SH-SY5Y (cell line): ENCODE data around the gene BLOC1S6.

Source experiments
- GATA2 ChIP-seq: IDR thresholded peaks from 2 replicates; pipeline ENCODE4 v1.6.1; 2011; ENCODE audit warnings: mild to moderate bottlenecking, low read depth, low read length
- GATA3 ChIP-seq: IDR thresholded peaks from 2 replicates; pipeline ENCODE4 v1.6.1; 2011; ENCODE audit warnings: low read depth, mild to moderate bottlenecking, low read length, moderate library complexity

DNA sequence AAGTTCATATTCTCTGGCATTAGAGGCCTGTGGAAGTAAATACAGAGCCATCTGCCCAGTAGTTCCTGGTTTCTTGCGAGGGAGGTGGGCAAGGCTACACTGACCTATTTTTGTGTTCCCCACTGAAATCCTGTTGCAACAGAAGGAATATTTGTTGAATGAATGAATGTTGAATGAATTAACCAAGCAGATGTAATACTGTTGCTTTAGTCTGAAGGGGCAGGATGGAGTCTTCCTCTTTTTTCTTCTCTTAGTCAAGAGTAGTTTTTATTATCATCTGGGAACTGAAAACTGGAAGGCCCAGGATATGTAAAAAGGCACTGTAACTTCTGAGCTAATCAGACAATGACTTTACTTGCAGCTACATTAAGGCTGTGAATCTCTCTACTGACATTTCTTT is 17.1 kb downstream of the BLOC1S6 start:
- TF ChIP-seq GATA3 (no peak), GATA2 (no peak)
